Stomach (tissue), 9 donors: Measurements from ENCODE around the gene CYFIP1. TPM values are rescaled to one million over a fixed set of nuclear protein-coding genes. Genes with fewer than 3 reads are reported as not detected.

Experiments used
- DNase-seq, 2 donors: peaks; one replicate each; pipeline versions ENCODE4 v3.0.0 to v3.0.0-alpha.2; 2013 to 2019
- H3K27ac ChIP-seq, 5 donors: fragments of 200-600 bp in 4 of 5; sonication (generic) in 4 of 5; one replicate each; pipeline ENCODE4 v1.5.1; 2013 to 2019; ENCODE audit warnings: mild to moderate bottlenecking in 1 of 5, moderate library complexity in 1 of 5
- H3K27me3 ChIP-seq, 3 donors: fragments of 200-600 bp; sonication (generic); one replicate each; pipeline ENCODE4 v1.5.1; 2017 to 2019; ENCODE audit warnings: mixed run types in 1 of 3
- H3K36me3 ChIP-seq, 4 donors: fragments of 200-600 bp; sonication (generic); 1 replicate in 3 of 4; 2 replicates in 1 of 4; pipeline ENCODE4 v1.5.1; 2016 to 2019
- H3K4me1 ChIP-seq, 4 donors: fragments of 200-600 bp; sonication (generic); one replicate each; pipeline ENCODE4 v1.5.1; 2016 to 2019
- H3K4me3 ChIP-seq, 4 donors: fragments of 200-600 bp; sonication (generic) in 3 of 4; one replicate each; pipeline ENCODE4 v1.5.1; 2016 to 2019; ENCODE audit warnings: mild to moderate bottlenecking in 1 of 4
- H3K9me3 ChIP-seq, 4 donors: fragments of 200-600 bp; sonication (generic); one replicate each; pipeline ENCODE4 v1.5.1; 2016 to 2019
- CTCF ChIP-seq, 7 experiments: fragments of 450-650 bp in 4 of 7; fragments of 200-600 bp in 3 of 7; sonication (generic) in 3 of 7; IDR thresholded peaks; one replicate each; pipeline ENCODE4 v1.5.1; 2016 to 2019; ENCODE audit warnings: antibody characterized with exemption in 7 of 7, control low read depth in 2 of 7, mild to moderate bottlenecking in 1 of 7
- EP300 ChIP-seq: sonication (generic); formaldehyde crosslinking; IDR thresholded peaks from one replicate; pipeline ENCODE4 v1.6.1; 2017; ENCODE audit warnings: antibody characterized with exemption
- POLR2A ChIP-seq, 4 donors: fragments of 450-650 bp; IDR thresholded peaks; one replicate each; pipeline ENCODE4 v1.6.1; 2016; ENCODE audit warnings: antibody characterized with exemption in 4 of 4, control low read depth in 2 of 4, mild to moderate bottlenecking in 1 of 4, moderate library complexity in 1 of 4
- POLR2AphosphoS5 ChIP-seq, 3 donors: sonication (generic); formaldehyde crosslinking; IDR thresholded peaks; one replicate each; pipeline ENCODE4 v1.6.1; 2016; ENCODE audit warnings: antibody characterized with exemption in 3 of 3
- WGBS, 5 donors: extraction: QIAGEN DNeasy Blood & Tissue Kit in 3 of 5; methylation state at CpG; one replicate each; pipeline versions ENCODE4 v1.1.5 to v1.1.7; 2013 to 2018; 5-methylcytosine and 5-hydroxymethylcytosine counted together
- intact Hi-C: fragments of 100-400 bp; cut with DNase I; formaldehyde crosslinking; loops from one replicate; pipeline ENCODE4 v1.15.1; 2023; ENCODE audit warnings: low total_unique reads
- polyA plus RNA-seq, 3 donors: library from polyadenylated mRNA; stranded (reverse); fragments of 200-250 nt; gene quantifications; one replicate each; pipeline ENCODE4 v1.2.3, GENCODE V29; 2013
- total RNA-seq, 5 donors: library from RNA; depleted of rRNA; stranded (reverse); fragments of >200 nt; gene quantifications; one replicate each; pipeline versions ENCODE4 v1.1.0 to v1.2.3, GENCODE V29; 2014 to 2016
- donor health status: healthy with polysubstance abuse.
- donor health status: Bipolar disorder and iron deficiency.
- donor health status: healthy.

Gene CYFIP1
- total and polyA plus RNA-seq, 8 donors = 21.8 to 214 (median 61.6) TPM

- H3K27me3 ChIP-seq = no peaks in the 10 kb centered on the region
- TF ChIP-seq POLR2A (IDR thresholded peaks at IDR 0.05) = no peak
- TF ChIP-seq CTCF (IDR thresholded peaks at IDR 0.05) = no peak
- TF ChIP-seq POLR2AphosphoS5 (IDR thresholded peaks at IDR 0.05) = no peak
- no peak for TF ChIP-seq EP300
- H3K36me3 ChIP-seq = peaks cover 25 to 84% (median 79%) of the 10 kb centered on the region in 4 donors
- no peaks in the 10 kb centered on the region for H3K9me3 ChIP-seq
- no peak overlapping the region for H3K4me3 ChIP-seq
- intact Hi-C loops = no loop called here
- no peaks in the 10 kb centered on the region for H3K4me1 ChIP-seq
- no peak overlapping the region for H3K27ac ChIP-seq
- DNase-seq = no peak
- WGBS, 5 donors = 94 to 97% (median 95%) methylated on average over 14 to 29 of the region's 29 CpGs
Measured at GRCh38 chr15:22823495-22824128, 156.6 kb downstream of the CYFIP1 start.

- Histone ChIP-seq H3K27me3 (no peaks in the 10 kb centered on the region), H3K36me3 (peaks cover 20 to 60% (median 51%) of the 10 kb centered on the region in 4 donors), H3K4me3 (no peak overlapping the region), H3K27ac (no peak overlapping the region), H3K4me1 (no peaks in the 10 kb centered on the region), H3K9me3 (no peaks in the 10 kb centered on the region)
- intact Hi-C loops = no loop called here
- WGBS, 5 donors = 89 to 94% (median 91%) methylated on average over 2 of the region's 2 CpGs
- no peak for TF ChIP-seq EP300
- no peak for TF ChIP-seq CTCF (IDR thresholded peaks at IDR 0.05)
- no peak for TF ChIP-seq POLR2AphosphoS5 (IDR thresholded peaks at IDR 0.05)
- TF ChIP-seq POLR2A (IDR thresholded peaks at IDR 0.05) = no peak
- no peak for DNase-seq
Measured at GRCh38 chr15:22819651-22820050, 160.5 kb downstream of the CYFIP1 start.

Other genes with a start within 250 kb of the CYFIP1 start
- 10 to 100 TPM in 4 of 5 donors, 1 to 10 TPM in 1; 1.7 to 19.1 (median 12.9) TPM for gene NIPA1, start 193.7 kb downstream of the CYFIP1 start, total RNA-seq
- 1 to 10 TPM; 2.9 to 4.6 (median 3.5) TPM for gene NIPA1, start 193.7 kb downstream of the CYFIP1 start, polyA plus RNA-seq
- 100 to 1,000 TPM in 1 of 5 donors, 10 to 100 TPM in 3, 1 to 10 TPM in 1; 1.2 to 280 (median 62.7) TPM for gene NIPA2, start 141.7 kb downstream of the CYFIP1 start, total RNA-seq
- gene NIPA2, start 141.7 kb downstream of the CYFIP1 start, polyA plus RNA-seq = 10 to 100 TPM in 2 of 3 donors, 1 to 10 TPM in 1; 9.7 to 13.0 (median 12.5) TPM
- gene TUBGCP5, start 59.2 kb upstream of the CYFIP1 start, total RNA-seq = 10 to 100 TPM in 4 of 5 donors, 1 to 10 TPM in 1; 8.8 to 44.2 (median 25.1) TPM
- gene TUBGCP5, start 59.2 kb upstream of the CYFIP1 start, polyA plus RNA-seq = 1 to 10 TPM; 4.1 to 9.0 (median 5.1) TPM
- gene GOLGA6L1, start 156.5 kb upstream of the CYFIP1 start, total RNA-seq = not detected
- not detected for gene GOLGA6L1, start 156.5 kb upstream of the CYFIP1 start, polyA plus RNA-seq